ENCODE data around the gene FFAR2.

Gene FFAR2

GRCh38 chr19:35490364-35490763, 42.3 kb downstream of the FFAR2 start, which contains the start of gene KRTDAP:
Gene KRTDAP, minus strand, starts transcription at chr19:35490464. Its CDS starts 22 bp downstream, at chr19:35490442.
- no peak for DNase-seq

GRCh38 chr19:35491836-35492360, 43.8 kb downstream of the FFAR2 start:
- no peak for DNase-seq

GRCh38 chr19:35493971-35494370, 45.9 kb downstream of the FFAR2 start:
- DNase-seq = no peak

- peak; percentile 86 for DNase-seq
Measured at GRCh38 chr19:35495107-35496064, 47.3 kb downstream of the FFAR2 start.

GRCh38 chr19:35497406-35497805, 49.3 kb downstream of the FFAR2 start:
- DNase-seq = no peak

- DNase-seq = no peak
Measured at GRCh38 chr19:35498220-35498619, 50.2 kb downstream of the FFAR2 start.

GRCh38 chr19:35498984-35499527, 51.0 kb downstream of the FFAR2 start:
- no peak for DNase-seq

- DNase-seq = no peak
Measured at GRCh38 chr19:35500611-35501010, 52.6 kb downstream of the FFAR2 start.
